Nephron (organoid): ENCODE data around the gene KAZALD1.
A peak's percentile ranks its signal among the peaks of the same experiment; 100 is the strongest.
"Not testable (repeated sequence)": the region's sequence is repeated elsewhere in the genome, so short reads cannot be mapped to it uniquely, and the experiment has no call there.

Source experiments
- H3K27ac Mint-ChIP-seq, 3 experiments: 2 replicates each; pipeline ENCODE4 v1.8.0; 2020; ENCODE audit warnings: mixed read lengths in 3 of 3, mild to moderate bottlenecking in 2 of 3, moderate library complexity in 1 of 3
- H3K27me3 Mint-ChIP-seq: 2 replicates; pipeline ENCODE4 v1.8.0; 2021; ENCODE audit warnings: low read depth, mild to moderate bottlenecking, moderate library complexity, mixed read lengths
- H3K36me3 Mint-ChIP-seq: 2 replicates; pipeline ENCODE4 v1.8.0; 2020; ENCODE audit warnings: low read depth, mixed read lengths
- H3K4me1 Mint-ChIP-seq: 2 replicates; pipeline ENCODE4 v1.8.0; 2020; ENCODE audit warnings: mixed read lengths
- H3K4me3 Mint-ChIP-seq, 3 experiments: 2 replicates each; pipeline ENCODE4 v1.8.0; 2020; ENCODE audit warnings: mild to moderate bottlenecking in 3 of 3, mixed read lengths in 3 of 3, moderate library complexity in 2 of 3
- H3K9me3 Mint-ChIP-seq: 2 replicates; pipeline ENCODE4 v1.8.0; 2020; ENCODE audit warnings: mixed read lengths
- CTCF ChIP-seq, 3 experiments: fragments of 200-600 bp; sonication (generic); IDR thresholded peaks; one replicate each; pipeline ENCODE4 v1.5.0; 2021; ENCODE audit warnings: antibody characterized with exemption in 3 of 3; ENCODE audit not compliant: unreplicated experiment in 3 of 3

The KAZALD1 gene

GRCh38 chr10:101032637-101033224 is 29.1 kb upstream of the KAZALD1 start:
- no peak for TF ChIP-seq CTCF (IDR thresholded peaks at IDR 0.05; ENCODE audit: unreplicated experiment in 3 of 3)
- peaks cover 28% of the 10 kb centered on the region for H3K4me1 Mint-ChIP-seq
- no peaks in the 10 kb centered on the region for H3K9me3 Mint-ChIP-seq
- H3K27me3 Mint-ChIP-seq: peaks cover 47% of the 10 kb centered on the region
- H3K36me3 Mint-ChIP-seq: peaks cover under 1% of the 10 kb centered on the region
- H3K4me3 Mint-ChIP-seq: peak overlapping the region; percentile 72 to 84 (median 84)
- peak overlapping the region; percentile 35 to 86 (median 54) for H3K27ac Mint-ChIP-seq

- TF ChIP-seq CTCF (IDR thresholded peaks at IDR 0.05; ENCODE audit: unreplicated experiment in 3 of 3): no peak
- H3K27me3 Mint-ChIP-seq: peaks cover 43% of the 10 kb centered on the region
- peaks cover 6% of the 10 kb centered on the region for H3K36me3 Mint-ChIP-seq
- H3K4me1 Mint-ChIP-seq: peaks cover 26% of the 10 kb centered on the region
- no peak overlapping the region for H3K27ac Mint-ChIP-seq
- no peaks in the 10 kb centered on the region for H3K9me3 Mint-ChIP-seq
- H3K4me3 Mint-ChIP-seq: peak overlapping the region; percentile 50 to 68 (median 62)
These were observed 28.5 kb upstream of the KAZALD1 start for GRCh38 chr10:101033276-101033675.

GRCh38 chr10:101034404-101034803 is 27.4 kb upstream of the KAZALD1 start:
- H3K4me3 Mint-ChIP-seq: peak overlapping the region in 1 of 3 experiments; percentile 41
- H3K36me3 Mint-ChIP-seq, H3K27ac Mint-ChIP-seq, H3K9me3 Mint-ChIP-seq: not testable (repeated sequence)
- peaks cover 34% of the 10 kb centered on the region for H3K27me3 Mint-ChIP-seq
- peaks cover 15% of the 10 kb centered on the region for H3K4me1 Mint-ChIP-seq

GRCh38 chr10:101035314-101035713 is 26.5 kb upstream of the KAZALD1 start:
- peaks cover 6% of the 10 kb centered on the region for H3K36me3 Mint-ChIP-seq
- H3K4me3 Mint-ChIP-seq: no peak overlapping the region
- no peaks in the 10 kb centered on the region for H3K9me3 Mint-ChIP-seq
- H3K27me3 Mint-ChIP-seq: peaks cover 31% of the 10 kb centered on the region
- no peak for TF ChIP-seq CTCF (IDR thresholded peaks at IDR 0.05; ENCODE audit: unreplicated experiment in 3 of 3)
- no peak overlapping the region for H3K27ac Mint-ChIP-seq
- H3K4me1 Mint-ChIP-seq: peaks cover 13% of the 10 kb centered on the region

GRCh38 chr10:101035916-101036702 is 25.7 kb upstream of the KAZALD1 start:
- no peak overlapping the region for H3K4me3 Mint-ChIP-seq
- peaks cover 6% of the 10 kb centered on the region for H3K36me3 Mint-ChIP-seq
- TF ChIP-seq CTCF (IDR thresholded peaks at IDR 0.05; ENCODE audit: unreplicated experiment in 3 of 3): no peak
- no peak overlapping the region for H3K27ac Mint-ChIP-seq
- peaks cover 29% of the 10 kb centered on the region for H3K27me3 Mint-ChIP-seq
- no peaks in the 10 kb centered on the region for H3K9me3 Mint-ChIP-seq
- peaks cover 15% of the 10 kb centered on the region for H3K4me1 Mint-ChIP-seq

GRCh38 chr10:101036726-101037125 is 25.1 kb upstream of the KAZALD1 start:
- peaks cover 27% of the 10 kb centered on the region for H3K27me3 Mint-ChIP-seq
- no peak overlapping the region for H3K27ac Mint-ChIP-seq
- no peaks in the 10 kb centered on the region for H3K9me3 Mint-ChIP-seq
- peaks cover 6% of the 10 kb centered on the region for H3K36me3 Mint-ChIP-seq
- H3K4me1 Mint-ChIP-seq: peaks cover 15% of the 10 kb centered on the region
- no peak for TF ChIP-seq CTCF (IDR thresholded peaks at IDR 0.05; ENCODE audit: unreplicated experiment in 3 of 3)
- H3K4me3 Mint-ChIP-seq: no peak overlapping the region
